Measurements from ENCODE around the gene P2RX2.

The P2RX2 gene

GRCh38 chr12:132620899-132621656 is 2.5 kb downstream of the P2RX2 start:
- Histone ChIP-seq H3K27me3 (ENCODE audit: insufficient read depth, low read length) (peaks cover 31% of the 10 kb centered on the region), H3K36me3 (ENCODE audit: insufficient read depth, low read length) (peaks cover 20% of the 10 kb centered on the region), H3K9me3 (ENCODE audit: low read length) (peaks cover 13% of the 10 kb centered on the region), H3K4me3 (ENCODE audit: low read length) (no peak overlapping the region), H3K4me1 (ENCODE audit: insufficient read depth, low read length) (peaks cover 3% of the 10 kb centered on the region), H2AFZ (ENCODE audit: low read depth, low read length) (no peak overlapping the region)

GRCh38 chr12:132621657-132622435 is 3.3 kb downstream of the P2RX2 start:
- H3K4me3 ChIP-seq (ENCODE audit: low read length), result no peak overlapping the region
- H2AFZ ChIP-seq (ENCODE audit: low read depth, low read length), result no peak overlapping the region

GRCh38 chr12:132622437-132623071 is 4.0 kb downstream of the P2RX2 start:
- H3K9me3 ChIP-seq (ENCODE audit: low read length), result peaks cover 3% of the 10 kb centered on the region
- H2AFZ ChIP-seq (ENCODE audit: low read depth, low read length), result no peak overlapping the region
- H3K4me1 ChIP-seq (ENCODE audit: insufficient read depth, low read length), result peaks cover 3% of the 10 kb centered on the region
- H3K4me3 ChIP-seq (ENCODE audit: low read length), result no peak overlapping the region
- H3K36me3 ChIP-seq (ENCODE audit: insufficient read depth, low read length), result peaks cover 27% of the 10 kb centered on the region
- H3K27me3 ChIP-seq (ENCODE audit: insufficient read depth, low read length), result peaks cover 23% of the 10 kb centered on the region

More at GRCh38 chr12:132621657-132622435, 3.3 kb downstream of the P2RX2 start:
- Histone ChIP-seq H3K27me3 (ENCODE audit: insufficient read depth, low read length) (peaks cover 29% of the 10 kb centered on the region), H3K9me3 (ENCODE audit: low read length) (peaks cover 10% of the 10 kb centered on the region), H3K36me3 (ENCODE audit: insufficient read depth, low read length) (peaks cover 27% of the 10 kb centered on the region), H3K4me1 (ENCODE audit: insufficient read depth, low read length) (peaks cover 3% of the 10 kb centered on the region)

GRCh38 chr12:132623072-132623869 is 4.7 kb downstream of the P2RX2 start:
- Histone ChIP-seq H3K27me3 (ENCODE audit: insufficient read depth, low read length) (peaks cover 16% of the 10 kb centered on the region), H3K9me3 (ENCODE audit: low read length) (no peaks in the 10 kb centered on the region), H3K36me3 (ENCODE audit: insufficient read depth, low read length) (peaks cover 30% of the 10 kb centered on the region), H2AFZ (ENCODE audit: low read depth, low read length) (no peak overlapping the region), H3K4me3 (ENCODE audit: low read length) (no peak overlapping the region), H3K4me1 (ENCODE audit: insufficient read depth, low read length) (peaks cover 3% of the 10 kb centered on the region)

GRCh38 chr12:132624186-132624855 is 5.7 kb downstream of the P2RX2 start:
- Histone ChIP-seq H2AFZ (ENCODE audit: low read depth, low read length) (no peak overlapping the region), H3K9me3 (ENCODE audit: low read length) (no peaks in the 10 kb centered on the region), H3K4me1 (ENCODE audit: insufficient read depth, low read length) (peaks cover 3% of the 10 kb centered on the region), H3K27me3 (ENCODE audit: insufficient read depth, low read length) (peaks cover 13% of the 10 kb centered on the region), H3K4me3 (ENCODE audit: low read length) (no peak overlapping the region), H3K36me3 (ENCODE audit: insufficient read depth, low read length) (peaks cover 37% of the 10 kb centered on the region)

- H3K27me3 ChIP-seq (ENCODE audit: insufficient read depth, low read length), result peaks cover 5% of the 10 kb centered on the region
- peaks cover 44% of the 10 kb centered on the region for H3K36me3 ChIP-seq (ENCODE audit: insufficient read depth, low read length)
- no peak overlapping the region for H3K4me3 ChIP-seq (ENCODE audit: low read length)
- no peaks in the 10 kb centered on the region for H3K9me3 ChIP-seq (ENCODE audit: low read length)
- peaks cover 3% of the 10 kb centered on the region for H3K4me1 ChIP-seq (ENCODE audit: insufficient read depth, low read length)
- H2AFZ ChIP-seq (ENCODE audit: low read depth, low read length), result no peak overlapping the region
Measured at GRCh38 chr12:132624910-132625630, 6.5 kb downstream of the P2RX2 start.

- no peaks in the 10 kb centered on the region for H3K9me3 ChIP-seq (ENCODE audit: low read length)
- no peak overlapping the region for H3K4me3 ChIP-seq (ENCODE audit: low read length)
- H3K4me1 ChIP-seq (ENCODE audit: insufficient read depth, low read length), result peaks cover 3% of the 10 kb centered on the region
- H3K36me3 ChIP-seq (ENCODE audit: insufficient read depth, low read length), result peaks cover 51% of the 10 kb centered on the region
- no peak overlapping the region for H2AFZ ChIP-seq (ENCODE audit: low read depth, low read length)
- H3K27me3 ChIP-seq (ENCODE audit: insufficient read depth, low read length), result no peaks in the 10 kb centered on the region
Measured at GRCh38 chr12:132625731-132626430, 7.3 kb downstream of the P2RX2 start.

- H3K27me3 ChIP-seq (ENCODE audit: insufficient read depth, low read length), result no peaks in the 10 kb centered on the region
- H2AFZ ChIP-seq (ENCODE audit: low read depth, low read length), result no peak overlapping the region
- no peak overlapping the region for H3K4me3 ChIP-seq (ENCODE audit: low read length)
- H3K9me3 ChIP-seq (ENCODE audit: low read length), result no peaks in the 10 kb centered on the region
- peaks cover 10% of the 10 kb centered on the region for H3K4me1 ChIP-seq (ENCODE audit: insufficient read depth, low read length)
- peaks cover 79% of the 10 kb centered on the region for H3K36me3 ChIP-seq (ENCODE audit: insufficient read depth, low read length)
Measured at GRCh38 chr12:132629330-132629729, 10.8 kb downstream of the P2RX2 start.

- Histone ChIP-seq H3K9me3 (ENCODE audit: low read length) (no peaks in the 10 kb centered on the region), H3K27me3 (ENCODE audit: insufficient read depth, low read length) (no peaks in the 10 kb centered on the region), H2AFZ (ENCODE audit: low read depth, low read length) (no peak overlapping the region), H3K36me3 (ENCODE audit: insufficient read depth, low read length) (peaks cover 78% of the 10 kb centered on the region), H3K4me3 (ENCODE audit: low read length) (no peak overlapping the region), H3K4me1 (ENCODE audit: insufficient read depth, low read length) (peaks cover 18% of the 10 kb centered on the region)
Measured at GRCh38 chr12:132630672-132631071, 12.1 kb downstream of the P2RX2 start.

GRCh38 chr12:132631666-132632065 is 13.1 kb downstream of the P2RX2 start:
- H2AFZ ChIP-seq (ENCODE audit: low read depth, low read length), result no peak overlapping the region
- H3K9me3 ChIP-seq (ENCODE audit: low read length), result no peaks in the 10 kb centered on the region
- H3K36me3 ChIP-seq (ENCODE audit: insufficient read depth, low read length), result peaks cover 77% of the 10 kb centered on the region
- peaks cover 18% of the 10 kb centered on the region for H3K4me1 ChIP-seq (ENCODE audit: insufficient read depth, low read length)
- H3K27me3 ChIP-seq (ENCODE audit: insufficient read depth, low read length), result no peaks in the 10 kb centered on the region
- H3K4me3 ChIP-seq (ENCODE audit: low read length), result no peak overlapping the region

- H3K4me3 ChIP-seq (ENCODE audit: low read length), result no peak overlapping the region
- H3K9me3 ChIP-seq (ENCODE audit: low read length), result no peaks in the 10 kb centered on the region
- no peak overlapping the region for H2AFZ ChIP-seq (ENCODE audit: low read depth, low read length)
- peaks cover 18% of the 10 kb centered on the region for H3K4me1 ChIP-seq (ENCODE audit: insufficient read depth, low read length)
- H3K27me3 ChIP-seq (ENCODE audit: insufficient read depth, low read length), result no peaks in the 10 kb centered on the region
- H3K36me3 ChIP-seq (ENCODE audit: insufficient read depth, low read length), result peaks cover 85% of the 10 kb centered on the region
Measured at GRCh38 chr12:132632521-132633228, 14.1 kb downstream of the P2RX2 start.

All from neuron (in vitro differentiated cells).